ENCODE data around the gene ANKRD63. TPM values are rescaled to one million over a fixed set of nuclear protein-coding genes. Genes with fewer than 3 reads are reported as not detected.

The ANKRD63 gene
- total and polyA plus RNA-seq, 2 of the 13 experiments (the other 11 are each of a cell fraction or from before 2014, with no cell fraction given) = not detected

- TF ChIP-seq, protein P1, sequence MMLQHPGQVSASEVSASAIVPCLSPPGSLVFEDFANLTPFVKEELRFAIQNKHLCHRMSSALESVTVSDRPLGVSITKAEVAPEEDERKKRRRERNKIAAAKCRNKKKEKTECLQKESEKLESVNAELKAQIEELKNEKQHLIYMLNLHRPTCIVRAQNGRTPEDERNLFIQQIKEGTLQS (CRISPR knock-in tag; IDR thresholded peaks at IDR 0.05) = no peak
- TF ChIP-seq, protein P2, sequence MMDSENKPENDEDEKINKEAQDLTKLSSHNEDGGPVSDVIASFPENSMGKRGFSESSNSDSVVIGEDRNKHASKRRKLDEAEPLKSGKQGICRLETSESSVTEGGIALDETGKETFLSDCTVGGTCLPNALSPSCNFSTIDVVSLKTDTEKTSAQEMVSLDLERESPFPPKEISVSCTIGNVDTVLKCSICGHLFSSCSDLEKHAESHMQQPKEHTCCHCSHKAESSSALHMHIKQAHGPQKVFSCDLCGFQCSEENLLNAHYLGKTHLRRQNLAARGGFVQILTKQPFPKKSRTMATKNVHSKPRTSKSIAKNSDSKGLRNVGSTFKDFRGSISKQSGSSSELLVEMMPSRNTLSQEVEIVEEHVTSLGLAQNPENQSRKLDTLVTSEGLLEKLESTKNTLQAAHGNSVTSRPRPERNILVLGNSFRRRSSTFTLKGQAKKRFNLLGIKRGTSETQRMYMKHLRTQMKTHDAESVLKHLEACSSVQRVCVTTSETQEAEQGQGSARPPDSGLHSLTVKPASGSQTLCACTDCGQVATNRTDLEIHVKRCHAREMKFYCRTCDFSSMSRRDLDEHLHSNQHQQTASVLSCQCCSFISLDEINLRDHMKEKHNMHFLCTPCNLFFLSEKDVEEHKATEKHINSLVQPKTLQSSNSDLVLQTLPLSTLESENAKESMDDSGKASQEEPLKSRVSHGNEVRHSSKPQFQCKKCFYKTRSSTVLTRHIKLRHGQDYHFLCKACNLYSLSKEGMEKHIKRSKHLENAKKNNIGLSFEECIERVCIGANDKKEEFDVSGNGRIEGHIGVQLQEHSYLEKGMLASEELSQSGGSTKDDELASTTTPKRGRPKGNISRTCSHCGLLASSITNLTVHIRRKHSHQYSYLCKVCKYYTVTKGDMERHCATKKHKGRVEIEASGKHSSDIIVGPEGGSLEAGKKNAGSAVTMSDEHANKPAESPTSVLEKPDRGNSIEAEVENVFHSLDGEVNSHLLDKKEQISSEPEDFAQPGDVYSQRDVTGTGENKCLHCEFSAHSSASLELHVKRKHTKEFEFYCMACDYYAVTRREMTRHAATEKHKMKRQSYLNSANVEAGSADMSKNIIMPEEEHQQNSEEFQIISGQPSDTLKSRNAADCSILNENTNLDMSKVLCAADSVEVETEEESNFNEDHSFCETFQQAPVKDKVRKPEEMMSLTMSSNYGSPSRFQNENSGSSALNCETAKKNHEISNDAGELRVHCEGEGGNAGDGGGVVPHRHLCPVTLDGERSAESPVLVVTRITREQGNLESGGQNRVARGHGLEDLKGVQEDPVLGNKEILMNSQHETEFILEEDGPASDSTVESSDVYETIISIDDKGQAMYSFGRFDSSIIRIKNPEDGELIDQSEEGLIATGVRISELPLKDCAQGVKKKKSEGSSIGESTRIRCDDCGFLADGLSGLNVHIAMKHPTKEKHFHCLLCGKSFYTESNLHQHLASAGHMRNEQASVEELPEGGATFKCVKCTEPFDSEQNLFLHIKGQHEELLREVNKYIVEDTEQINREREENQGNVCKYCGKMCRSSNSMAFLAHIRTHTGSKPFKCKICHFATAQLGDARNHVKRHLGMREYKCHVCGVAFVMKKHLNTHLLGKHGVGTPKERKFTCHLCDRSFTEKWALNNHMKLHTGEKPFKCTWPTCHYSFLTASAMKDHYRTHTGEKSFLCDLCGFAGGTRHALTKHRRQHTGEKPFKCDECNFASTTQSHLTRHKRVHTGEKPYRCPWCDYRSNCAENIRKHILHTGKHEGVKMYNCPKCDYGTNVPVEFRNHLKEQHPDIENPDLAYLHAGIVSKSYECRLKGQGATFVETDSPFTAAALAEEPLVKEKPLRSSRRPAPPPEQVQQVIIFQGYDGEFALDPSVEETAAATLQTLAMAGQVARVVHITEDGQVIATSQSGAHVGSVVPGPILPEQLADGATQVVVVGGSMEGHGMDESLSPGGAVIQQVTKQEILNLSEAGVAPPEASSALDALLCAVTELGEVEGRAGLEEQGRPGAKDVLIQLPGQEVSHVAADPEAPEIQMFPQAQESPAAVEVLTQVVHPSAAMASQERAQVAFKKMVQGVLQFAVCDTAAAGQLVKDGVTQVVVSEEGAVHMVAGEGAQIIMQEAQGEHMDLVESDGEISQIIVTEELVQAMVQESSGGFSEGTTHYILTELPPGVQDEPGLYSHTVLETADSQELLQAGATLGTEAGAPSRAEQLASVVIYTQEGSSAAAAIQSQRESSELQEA (CRISPR knock-in tag; IDR thresholded peaks at IDR 0.05; ENCODE audit: not compliant biosample characterization) = no peak
- TF ChIP-seq GATAD1 (CRISPR knock-in tag; IDR thresholded peaks at IDR 0.05) (peak; percentile 53; the same call in 1 of the 2 replicates), ZNF691 (CRISPR knock-in tag; IDR thresholded peaks at IDR 0.05; ENCODE audit: borderline replicate concordance, low read depth) (no peak), ZNF543 (CRISPR knock-in tag; IDR thresholded peaks at IDR 0.05) (no peak), ATF7 (IDR thresholded peaks at IDR 0.05) (no peak), ATF7 (CRISPR knock-in tag; IDR thresholded peaks at IDR 0.05) (no peak), CHCHD3 (CRISPR knock-in tag; IDR thresholded peaks at IDR 0.05) (no peak), RBM39 (IDR thresholded peaks at IDR 0.05; ENCODE audit: low read depth, low read length, poor library complexity, severe bottlenecking) (no peak), KMT2B (CRISPR knock-in tag; IDR thresholded peaks at IDR 0.05) (no peak), STAT5B (CRISPR knock-in tag; IDR thresholded peaks at IDR 0.05) (no peak), NFYC (CRISPR knock-in tag; IDR thresholded peaks at IDR 0.05) (no peak), ZNF501 (CRISPR knock-in tag; IDR thresholded peaks at IDR 0.05) (peak; percentile 55; the same call in 1 of the 2 replicates), KMT2A (CRISPR knock-in tag; IDR thresholded peaks at IDR 0.05) (no peak), NBN (conservative IDR thresholded peaks at IDR 0.05) (no peak), ZNF713 (CRISPR knock-in tag; IDR thresholded peaks at IDR 0.05) (no peak), ZNF678 (CRISPR knock-in tag; IDR thresholded peaks at IDR 0.05) (no peak), HNRNPLL (IDR thresholded peaks at IDR 0.05; ENCODE audit: low read depth, low read length, poor library complexity, severe bottlenecking) (no peak), ETV6 (CRISPR knock-in tag; conservative IDR thresholded peaks at IDR 0.05) (no peak)
- TF ChIP-seq, protein P3, sequence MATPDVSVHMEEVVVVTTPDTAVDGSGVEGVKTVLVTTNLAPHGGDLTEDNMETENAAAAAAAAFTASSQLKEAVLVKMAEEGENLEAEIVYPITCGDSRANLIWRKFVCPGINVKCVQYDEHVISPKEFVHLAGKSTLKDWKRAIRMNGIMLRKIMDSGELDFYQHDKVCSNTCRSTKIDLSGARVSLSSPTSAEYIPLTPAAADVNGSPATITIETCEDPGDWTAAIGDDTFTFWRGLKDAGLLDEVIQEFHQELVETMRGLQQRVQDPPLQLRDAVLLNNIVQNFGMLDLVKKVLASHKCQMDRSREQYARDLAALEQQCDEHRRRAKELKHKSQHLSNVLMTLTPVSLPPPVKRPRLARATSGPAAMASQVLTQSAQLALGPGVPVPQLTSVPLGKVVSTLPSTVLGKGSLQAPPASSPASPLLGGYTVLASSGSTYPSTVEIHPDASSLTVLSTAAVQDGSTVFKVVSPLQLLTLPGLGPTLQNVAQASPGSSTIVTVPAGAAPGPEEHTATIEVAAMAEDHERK (CRISPR knock-in tag; IDR thresholded peaks at IDR 0.05; ENCODE audit: low read depth) = no peak
Observed at GRCh38 chr15:40274350-40275274, 8.3 kb downstream of the ANKRD63 start (continued).
